Measurements from ENCODE around the gene PAGE1.

- TF ChIP-seq, protein P1, sequence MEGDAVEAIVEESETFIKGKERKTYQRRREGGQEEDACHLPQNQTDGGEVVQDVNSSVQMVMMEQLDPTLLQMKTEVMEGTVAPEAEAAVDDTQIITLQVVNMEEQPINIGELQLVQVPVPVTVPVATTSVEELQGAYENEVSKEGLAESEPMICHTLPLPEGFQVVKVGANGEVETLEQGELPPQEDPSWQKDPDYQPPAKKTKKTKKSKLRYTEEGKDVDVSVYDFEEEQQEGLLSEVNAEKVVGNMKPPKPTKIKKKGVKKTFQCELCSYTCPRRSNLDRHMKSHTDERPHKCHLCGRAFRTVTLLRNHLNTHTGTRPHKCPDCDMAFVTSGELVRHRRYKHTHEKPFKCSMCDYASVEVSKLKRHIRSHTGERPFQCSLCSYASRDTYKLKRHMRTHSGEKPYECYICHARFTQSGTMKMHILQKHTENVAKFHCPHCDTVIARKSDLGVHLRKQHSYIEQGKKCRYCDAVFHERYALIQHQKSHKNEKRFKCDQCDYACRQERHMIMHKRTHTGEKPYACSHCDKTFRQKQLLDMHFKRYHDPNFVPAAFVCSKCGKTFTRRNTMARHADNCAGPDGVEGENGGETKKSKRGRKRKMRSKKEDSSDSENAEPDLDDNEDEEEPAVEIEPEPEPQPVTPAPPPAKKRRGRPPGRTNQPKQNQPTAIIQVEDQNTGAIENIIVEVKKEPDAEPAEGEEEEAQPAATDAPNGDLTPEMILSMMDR (IDR thresholded peaks at IDR 0.05): no peak
- TF ChIP-seq POLR2A (IDR thresholded peaks at IDR 0.05): no peak
Measured at GRCh38 chrX:49704691-49705404, 9.1 kb upstream of the PAGE1 start.
